Coronary artery (tissue), 2 donors: ENCODE data around the gene LIPG.

Experiments used
- DNase-seq: peaks from one replicate; pipeline ENCODE4 v3.0.0-alpha.2; 2017; ENCODE audit warnings: low spot score
- H3K27ac ChIP-seq, 2 donors: fragments of 200-600 bp; sonication (generic); one replicate each; pipeline ENCODE4 v1.5.1; 2016 to 2019
- H3K4me3 ChIP-seq: fragments of 200-600 bp; sonication (generic); 2 replicates; pipeline ENCODE4 v1.5.1; 2016; ENCODE audit warnings: mild to moderate bottlenecking, moderate library complexity
- TF ChIP-seq, protein P1 (sequence below): fragments of 200-600 bp; sonication (generic); IDR thresholded peaks from one replicate; pipeline ENCODE4 v1.5.1; 2019; ENCODE audit warnings: antibody characterized with exemption

LIPG gene

DNA sequence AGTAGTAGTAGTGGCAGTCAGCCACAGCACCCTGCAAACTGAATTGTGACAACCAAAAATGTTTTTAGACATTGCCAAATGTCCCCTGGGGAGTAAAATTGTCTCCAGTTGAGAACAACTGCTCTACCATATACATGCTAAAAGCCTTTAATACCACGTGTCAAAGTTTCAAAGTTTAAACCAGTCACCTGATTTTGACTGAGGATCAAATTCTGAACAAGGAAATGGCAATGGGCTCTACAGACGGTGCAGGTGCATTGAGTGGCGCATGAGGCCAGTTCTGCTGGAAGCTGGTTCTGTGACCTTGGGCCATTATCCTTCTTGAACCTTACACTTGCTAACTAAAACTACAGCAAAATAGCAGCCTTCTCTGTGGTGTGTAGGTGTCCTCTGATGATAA is 85.0 kb downstream of the LIPG start:
- Histone ChIP-seq H3K27ac (no peak overlapping the region), H3K4me3 (no peak overlapping the region)
- DNase-seq: peak; percentile 43
- TF ChIP-seq, protein P1, sequence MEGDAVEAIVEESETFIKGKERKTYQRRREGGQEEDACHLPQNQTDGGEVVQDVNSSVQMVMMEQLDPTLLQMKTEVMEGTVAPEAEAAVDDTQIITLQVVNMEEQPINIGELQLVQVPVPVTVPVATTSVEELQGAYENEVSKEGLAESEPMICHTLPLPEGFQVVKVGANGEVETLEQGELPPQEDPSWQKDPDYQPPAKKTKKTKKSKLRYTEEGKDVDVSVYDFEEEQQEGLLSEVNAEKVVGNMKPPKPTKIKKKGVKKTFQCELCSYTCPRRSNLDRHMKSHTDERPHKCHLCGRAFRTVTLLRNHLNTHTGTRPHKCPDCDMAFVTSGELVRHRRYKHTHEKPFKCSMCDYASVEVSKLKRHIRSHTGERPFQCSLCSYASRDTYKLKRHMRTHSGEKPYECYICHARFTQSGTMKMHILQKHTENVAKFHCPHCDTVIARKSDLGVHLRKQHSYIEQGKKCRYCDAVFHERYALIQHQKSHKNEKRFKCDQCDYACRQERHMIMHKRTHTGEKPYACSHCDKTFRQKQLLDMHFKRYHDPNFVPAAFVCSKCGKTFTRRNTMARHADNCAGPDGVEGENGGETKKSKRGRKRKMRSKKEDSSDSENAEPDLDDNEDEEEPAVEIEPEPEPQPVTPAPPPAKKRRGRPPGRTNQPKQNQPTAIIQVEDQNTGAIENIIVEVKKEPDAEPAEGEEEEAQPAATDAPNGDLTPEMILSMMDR: no peak

DNA sequence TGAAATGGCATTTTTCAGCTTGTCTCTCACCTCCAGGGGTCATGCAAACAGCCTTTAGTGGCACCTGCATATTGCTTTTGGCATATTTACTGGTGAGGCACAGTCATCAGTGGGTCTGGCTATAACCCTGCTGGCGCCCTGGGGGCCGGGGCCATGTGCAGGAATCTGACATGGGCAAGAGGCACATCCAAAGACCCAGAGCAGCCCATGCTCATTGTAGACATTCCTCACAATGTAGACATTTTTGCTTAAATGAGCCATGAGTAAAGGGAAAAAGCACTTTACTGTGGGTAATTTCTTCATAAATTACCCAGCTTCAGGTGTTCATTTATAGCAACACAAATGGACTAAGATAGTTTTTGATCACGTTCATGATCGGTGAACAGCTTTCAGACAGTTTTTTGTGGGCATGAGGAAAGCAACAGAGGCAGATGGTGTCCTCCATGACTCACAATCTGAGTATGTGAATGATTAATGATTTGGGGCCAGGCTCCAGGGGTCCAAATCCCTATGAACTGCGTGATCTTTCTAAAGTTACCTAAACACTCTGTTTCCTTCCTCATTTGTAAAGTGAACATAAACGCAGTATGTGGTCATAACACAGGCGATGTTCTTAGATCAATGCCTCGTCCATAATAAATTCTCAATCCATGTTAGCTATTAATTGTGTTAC is 85.8 kb downstream of the LIPG start:
- DNase-seq: peak; percentile 19
- H3K27ac ChIP-seq: no peak overlapping the region
- TF ChIP-seq, protein P1: no peak
- H3K4me3 ChIP-seq: no peak overlapping the region

DNA sequence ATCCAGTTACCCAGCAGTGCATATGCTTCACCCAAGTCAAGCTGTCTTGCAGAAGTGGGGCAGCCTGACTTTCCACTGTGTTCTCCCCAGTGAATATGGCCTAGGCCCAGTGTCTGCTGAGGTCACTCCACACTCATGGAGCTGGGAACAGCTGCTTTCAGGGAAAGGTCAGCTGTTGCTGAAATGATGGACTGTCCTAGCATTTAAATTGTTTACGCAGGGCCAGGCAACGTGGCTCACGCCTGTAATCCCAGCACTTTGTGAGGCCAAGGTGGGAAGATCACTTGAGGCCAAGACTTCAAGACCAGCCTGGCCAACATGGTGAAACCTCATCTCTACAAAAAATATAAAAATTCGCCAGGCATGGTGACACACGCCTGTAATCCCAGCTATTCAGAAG is 86.5 kb downstream of the LIPG start:
- TF ChIP-seq, protein P1: no peak
- DNase-seq: peak; percentile 58
- H3K4me3 ChIP-seq: no peak overlapping the region
- no peak overlapping the region for H3K27ac ChIP-seq
